SK-N-SH (cell line): ENCODE results near the gene GAPVD1.

ENCODE experiments used
- EP300 ChIP-seq, 2 experiments: IDR thresholded peaks; 2 replicates each; pipeline versions ENCODE4 v1.4.0 to v1.6.1; 2012; ENCODE audit warnings: borderline replicate concordance in 1 of 2, low read depth in 1 of 2, low read length in 1 of 2
- GATA2 ChIP-seq: sonication (generic); formaldehyde crosslinking; IDR thresholded peaks from 2 replicates; pipeline ENCODE4 v1.5.0; 2020; ENCODE audit warnings: mild to moderate bottlenecking, missing genetic modification reagents
- NFIC ChIP-seq: IDR thresholded peaks from 2 replicates; pipeline ENCODE4 v1.4.0; 2012; ENCODE audit warnings: borderline replicate concordance
- NRF1 ChIP-seq: IDR thresholded peaks from 2 replicates; pipeline ENCODE4 v1.6.1; 2012; ENCODE audit warnings: low read depth, mild to moderate bottlenecking, low read length
- POLR2AphosphoS5 ChIP-seq: IDR thresholded peaks from 2 replicates; pipeline ENCODE4 v1.6.1; 2012; ENCODE audit warnings: low read depth, low read length
- RAD21 ChIP-seq: IDR thresholded peaks from 2 replicates; pipeline ENCODE4 v1.6.1; 2012; ENCODE audit warnings: mild to moderate bottlenecking, low read length
- REST ChIP-seq: IDR thresholded peaks from 2 replicates; pipeline ENCODE4 v1.6.1; 2012; ENCODE audit warnings: mild to moderate bottlenecking, low read depth, low read length, moderate library complexity
- RFX5 ChIP-seq: IDR thresholded peaks from 2 replicates; pipeline ENCODE4 v1.6.1; 2012; ENCODE audit warnings: mild to moderate bottlenecking, improper control_type of control experiment, low read length
- TCF12 ChIP-seq: IDR thresholded peaks from 2 replicates; pipeline ENCODE4 v1.4.0; 2012
- USF1 ChIP-seq: IDR thresholded peaks from 2 replicates; pipeline ENCODE4 v1.4.0; 2012; ENCODE audit warnings: low read depth, borderline replicate concordance
- TF ChIP-seq, protein P1 (sequence below): fragments of 200-600 bp; sonication (generic); IDR thresholded peaks from 2 replicates; pipeline ENCODE4 v1.6.1; 2017; ENCODE audit warnings: antibody characterized with exemption, mild to moderate bottlenecking, moderate library complexity
- TF ChIP-seq, protein P2 (sequence below): IDR thresholded peaks from 2 replicates; pipeline ENCODE4 v1.4.0; 2012; ENCODE audit warnings: low read depth
- TF ChIP-seq, protein P3 (sequence below): IDR thresholded peaks from 2 replicates; pipeline ENCODE4; 2012

- no peak for TF ChIP-seq RAD21
- TF ChIP-seq REST: no peak
- TF ChIP-seq, protein P1, sequence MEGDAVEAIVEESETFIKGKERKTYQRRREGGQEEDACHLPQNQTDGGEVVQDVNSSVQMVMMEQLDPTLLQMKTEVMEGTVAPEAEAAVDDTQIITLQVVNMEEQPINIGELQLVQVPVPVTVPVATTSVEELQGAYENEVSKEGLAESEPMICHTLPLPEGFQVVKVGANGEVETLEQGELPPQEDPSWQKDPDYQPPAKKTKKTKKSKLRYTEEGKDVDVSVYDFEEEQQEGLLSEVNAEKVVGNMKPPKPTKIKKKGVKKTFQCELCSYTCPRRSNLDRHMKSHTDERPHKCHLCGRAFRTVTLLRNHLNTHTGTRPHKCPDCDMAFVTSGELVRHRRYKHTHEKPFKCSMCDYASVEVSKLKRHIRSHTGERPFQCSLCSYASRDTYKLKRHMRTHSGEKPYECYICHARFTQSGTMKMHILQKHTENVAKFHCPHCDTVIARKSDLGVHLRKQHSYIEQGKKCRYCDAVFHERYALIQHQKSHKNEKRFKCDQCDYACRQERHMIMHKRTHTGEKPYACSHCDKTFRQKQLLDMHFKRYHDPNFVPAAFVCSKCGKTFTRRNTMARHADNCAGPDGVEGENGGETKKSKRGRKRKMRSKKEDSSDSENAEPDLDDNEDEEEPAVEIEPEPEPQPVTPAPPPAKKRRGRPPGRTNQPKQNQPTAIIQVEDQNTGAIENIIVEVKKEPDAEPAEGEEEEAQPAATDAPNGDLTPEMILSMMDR: no peak
- TF ChIP-seq POLR2AphosphoS5: no peak
- TF ChIP-seq RFX5: no peak
- TF ChIP-seq TCF12: no peak
- no peak for TF ChIP-seq NFIC
- TF ChIP-seq USF1: no peak
- TF ChIP-seq, protein P2, sequence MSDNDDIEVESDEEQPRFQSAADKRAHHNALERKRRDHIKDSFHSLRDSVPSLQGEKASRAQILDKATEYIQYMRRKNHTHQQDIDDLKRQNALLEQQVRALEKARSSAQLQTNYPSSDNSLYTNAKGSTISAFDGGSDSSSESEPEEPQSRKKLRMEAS: no peak
- TF ChIP-seq NRF1: no peak
- no peak for TF ChIP-seq EP300 (IDR thresholded peaks at IDR 0.05; ENCODE audit: borderline replicate concordance in 1 of 2, low read depth in 1 of 2, low read length in 1 of 2)
- no peak for TF ChIP-seq GATA2 (CRISPR knock-in tag)
- TF ChIP-seq, protein P3, sequence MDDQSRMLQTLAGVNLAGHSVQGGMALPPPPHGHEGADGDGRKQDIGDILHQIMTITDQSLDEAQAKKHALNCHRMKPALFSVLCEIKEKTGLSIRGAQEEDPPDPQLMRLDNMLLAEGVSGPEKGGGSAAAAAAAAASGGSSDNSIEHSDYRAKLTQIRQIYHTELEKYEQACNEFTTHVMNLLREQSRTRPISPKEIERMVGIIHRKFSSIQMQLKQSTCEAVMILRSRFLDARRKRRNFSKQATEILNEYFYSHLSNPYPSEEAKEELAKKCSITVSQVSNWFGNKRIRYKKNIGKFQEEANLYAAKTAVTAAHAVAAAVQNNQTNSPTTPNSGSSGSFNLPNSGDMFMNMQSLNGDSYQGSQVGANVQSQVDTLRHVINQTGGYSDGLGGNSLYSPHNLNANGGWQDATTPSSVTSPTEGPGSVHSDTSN: no peak
These were observed 136.6 kb downstream of the GAPVD1 start for GRCh38 chr9:125398243-125398642.
